ENCODE results near the gene HPSE2.

DNA sequence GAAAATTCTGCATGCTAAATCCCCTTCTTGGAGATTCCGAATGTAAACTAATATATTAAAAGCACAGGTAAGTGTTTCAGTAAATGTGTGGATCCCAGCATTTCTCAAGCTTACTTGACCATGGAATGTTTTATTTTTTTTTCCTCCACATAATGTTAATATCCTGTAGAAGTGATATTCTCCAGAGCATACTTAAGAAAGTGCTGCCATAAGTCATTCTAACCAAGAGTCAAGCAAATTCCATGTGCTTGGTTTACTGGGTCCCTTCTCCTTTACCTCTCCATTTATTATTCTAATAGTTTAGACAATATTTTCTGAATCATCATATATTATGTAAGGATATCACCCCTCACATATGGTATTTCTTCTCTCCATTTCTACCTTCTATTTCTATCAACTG, 522.1 kb downstream of the HPSE2 start:
- TF ChIP-seq, protein P1, sequence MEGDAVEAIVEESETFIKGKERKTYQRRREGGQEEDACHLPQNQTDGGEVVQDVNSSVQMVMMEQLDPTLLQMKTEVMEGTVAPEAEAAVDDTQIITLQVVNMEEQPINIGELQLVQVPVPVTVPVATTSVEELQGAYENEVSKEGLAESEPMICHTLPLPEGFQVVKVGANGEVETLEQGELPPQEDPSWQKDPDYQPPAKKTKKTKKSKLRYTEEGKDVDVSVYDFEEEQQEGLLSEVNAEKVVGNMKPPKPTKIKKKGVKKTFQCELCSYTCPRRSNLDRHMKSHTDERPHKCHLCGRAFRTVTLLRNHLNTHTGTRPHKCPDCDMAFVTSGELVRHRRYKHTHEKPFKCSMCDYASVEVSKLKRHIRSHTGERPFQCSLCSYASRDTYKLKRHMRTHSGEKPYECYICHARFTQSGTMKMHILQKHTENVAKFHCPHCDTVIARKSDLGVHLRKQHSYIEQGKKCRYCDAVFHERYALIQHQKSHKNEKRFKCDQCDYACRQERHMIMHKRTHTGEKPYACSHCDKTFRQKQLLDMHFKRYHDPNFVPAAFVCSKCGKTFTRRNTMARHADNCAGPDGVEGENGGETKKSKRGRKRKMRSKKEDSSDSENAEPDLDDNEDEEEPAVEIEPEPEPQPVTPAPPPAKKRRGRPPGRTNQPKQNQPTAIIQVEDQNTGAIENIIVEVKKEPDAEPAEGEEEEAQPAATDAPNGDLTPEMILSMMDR (IDR thresholded peaks at IDR 0.05; ENCODE audit: insufficient read depth, low read length, poor library complexity, severe bottlenecking) = no peak
- no peak for TF ChIP-seq EZH2phosphoT487 (conservative IDR thresholded peaks at IDR 0.05; ENCODE audit: low read length)
